Measurements from ENCODE around the gene WNT3.

DNA sequence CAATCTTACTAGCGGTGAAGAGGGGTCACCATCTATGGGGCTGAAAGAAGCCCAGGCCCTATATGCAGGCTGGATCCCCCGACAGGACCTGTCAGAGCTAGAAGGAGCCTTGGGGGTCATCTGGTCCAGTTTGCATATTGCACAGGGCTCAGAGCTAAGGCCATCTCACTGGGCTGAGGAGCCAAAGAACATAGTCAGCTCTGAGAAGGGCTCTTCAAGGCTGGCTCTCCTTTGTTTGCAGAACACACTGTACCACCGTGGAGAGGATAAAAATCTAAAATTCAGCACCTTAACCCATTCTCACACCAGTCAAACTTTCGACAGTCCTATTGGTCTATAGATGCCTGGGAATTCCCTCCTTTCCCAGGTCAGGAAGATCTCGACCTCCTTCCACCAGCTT lies 24.2 kb downstream of the WNT3 start:
- no peak for TF ChIP-seq SP1 (IDR thresholded peaks at IDR 0.05)
- TF ChIP-seq ZNF384 (IDR thresholded peaks at IDR 0.05) = no peak
- TF ChIP-seq FOXK2 (IDR thresholded peaks at IDR 0.05) = no peak
- TF ChIP-seq FOXA1 (IDR thresholded peaks at IDR 0.05) = no peak

All from HEK293T (cell line).